ENCODE measurements around the gene PFN4. TPM values are rescaled to one million over a fixed set of nuclear protein-coding genes. Genes with fewer than 3 reads are reported as not detected.

PFN4 gene
- total RNA-seq, 4 donors from 2014 or later, result not detected

DNA sequence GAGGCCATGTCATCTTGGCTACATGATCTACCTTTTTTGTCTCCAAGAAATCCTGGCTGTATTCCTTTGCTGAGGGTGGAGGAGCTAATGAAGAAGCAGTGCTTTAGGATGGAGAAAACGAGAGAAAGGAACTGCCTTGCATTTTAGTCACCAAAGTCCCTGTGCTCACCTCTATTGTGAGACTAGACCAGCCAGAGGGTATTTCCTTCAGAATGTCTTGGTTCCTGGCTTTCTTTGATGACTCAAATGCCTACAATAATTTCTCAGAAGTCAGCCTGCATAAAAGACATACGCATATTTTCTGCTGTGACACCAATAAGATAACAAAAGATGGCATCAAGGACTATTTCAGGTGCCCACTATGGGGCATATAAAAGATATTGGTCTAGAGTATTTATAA is 57.8 kb downstream of the PFN4 start:
- Histone ChIP-seq H3K27me3 (no peaks in the 10 kb centered on the region), H3K9me3 (no peaks in the 10 kb centered on the region), H3K27ac (no peak overlapping the region), H3K36me3 (peaks cover 0 to 38% (median 0%) of the 10 kb centered on the region in 3 donors), H3K4me3 (no peak overlapping the region), H3K4me1 (no peaks in the 10 kb centered on the region)
- no peak for DNase-seq
- TF ChIP-seq, protein P1, sequence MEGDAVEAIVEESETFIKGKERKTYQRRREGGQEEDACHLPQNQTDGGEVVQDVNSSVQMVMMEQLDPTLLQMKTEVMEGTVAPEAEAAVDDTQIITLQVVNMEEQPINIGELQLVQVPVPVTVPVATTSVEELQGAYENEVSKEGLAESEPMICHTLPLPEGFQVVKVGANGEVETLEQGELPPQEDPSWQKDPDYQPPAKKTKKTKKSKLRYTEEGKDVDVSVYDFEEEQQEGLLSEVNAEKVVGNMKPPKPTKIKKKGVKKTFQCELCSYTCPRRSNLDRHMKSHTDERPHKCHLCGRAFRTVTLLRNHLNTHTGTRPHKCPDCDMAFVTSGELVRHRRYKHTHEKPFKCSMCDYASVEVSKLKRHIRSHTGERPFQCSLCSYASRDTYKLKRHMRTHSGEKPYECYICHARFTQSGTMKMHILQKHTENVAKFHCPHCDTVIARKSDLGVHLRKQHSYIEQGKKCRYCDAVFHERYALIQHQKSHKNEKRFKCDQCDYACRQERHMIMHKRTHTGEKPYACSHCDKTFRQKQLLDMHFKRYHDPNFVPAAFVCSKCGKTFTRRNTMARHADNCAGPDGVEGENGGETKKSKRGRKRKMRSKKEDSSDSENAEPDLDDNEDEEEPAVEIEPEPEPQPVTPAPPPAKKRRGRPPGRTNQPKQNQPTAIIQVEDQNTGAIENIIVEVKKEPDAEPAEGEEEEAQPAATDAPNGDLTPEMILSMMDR (IDR thresholded peaks at IDR 0.05), result no peak
- TF ChIP-seq POLR2A (IDR thresholded peaks at IDR 0.05), result no peak

Other genes with a start within 250 kb of the PFN4 start
- 10 to 100 TPM; 41.9 to 71.0 (median 53.1) TPM for gene ATAD2B, start 196.2 kb downstream of the PFN4 start, total RNA-seq
- 10 to 100 TPM; 11.7 to 20.4 (median 15.8) TPM for gene UBXN2A, start 182.9 kb downstream of the PFN4 start, total RNA-seq
- gene MFSD2B, start 113.2 kb downstream of the PFN4 start, total RNA-seq, result not detected
- gene WDCP, start 75.9 kb downstream of the PFN4 start, total RNA-seq, result 1 to 10 TPM; 3.3 to 5.8 (median 3.7) TPM
- gene FKBP1B, start 73.6 kb downstream of the PFN4 start, total RNA-seq, result 10 to 100 TPM in 2 of 4 donors, 1 to 10 TPM in 2; 6.7 to 16.3 (median 10.9) TPM
- 100 to 1,000 TPM in 2 of 4 donors, 10 to 100 TPM in 2; 75.9 to 138 (median 91.9) TPM for gene SF3B6, start 47.0 kb downstream of the PFN4 start, total RNA-seq
- gene TP53I3, start 38.5 kb downstream of the PFN4 start, total RNA-seq, result 100 to 1,000 TPM in 3 of 4 donors, 10 to 100 TPM in 1; 87.5 to 371 (median 241) TPM
- 10 to 100 TPM in 2 of 4 donors, 1 to 10 TPM in 2; 6.0 to 35.5 (median 9.1) TPM for gene FAM228B, start 135 bp upstream of the PFN4 start, total RNA-seq
- under 1 TPM in 1 of 4 donors, not detected in 3; 0.54 TPM for gene FAM228A, start 51.7 kb upstream of the PFN4 start, total RNA-seq
- 100 to 1,000 TPM in 1 of 4 donors, 10 to 100 TPM in 3; 35.6 to 112 (median 46.4) TPM for gene ITSN2, start 237.2 kb upstream of the PFN4 start, total RNA-seq

Measured in Peyer's patch (tissue), 4 donors.